H1 (cell line): ENCODE measurements around the gene CNIH1. TPM values are rescaled to one million over a fixed set of nuclear protein-coding genes. Genes with fewer than 3 reads are reported as not detected.

ENCODE experiments used
- CTCF ChIA-PET: fragments of 300-600 bp; sonication (Branson Sonifier 250); formaldehyde crosslinking; loops from one replicate; lab custom pipeline; 2021; ENCODE audit not compliant: partially characterized antibody; lab: Charles Lee
- POLR2A ChIA-PET: fragments of 300-600 bp; sonication (Branson Sonifier 250); formaldehyde crosslinking; loops from one replicate; lab custom pipeline; 2021; ENCODE audit warnings: inconsistent platforms; ENCODE audit not compliant: partially characterized antibody; lab: Charles Lee
- DNase-seq, 2 experiments: peaks; one replicate each; pipeline versions ENCODE4 v3.0.0 to v3.0.0-alpha.2; 2010 to 2022; ENCODE audit warnings: low spot score in 2 of 2, low read depth in 1 of 2, mixed read lengths in 1 of 2
- FAIRE-seq: peaks from 2 replicates; lab custom pipeline; 2011; peaks lifted over from hg19 to GRCh38; lab: Jason Lieb, UNC
- H2AFZ ChIP-seq: 2 replicates; pipeline ENCODE4 v1.8.1; 2012; ENCODE audit warnings: low read length, inconsistent platforms
- H2AK5ac ChIP-seq: 2 replicates; pipeline ENCODE4 v1.6.1; 2013; ENCODE audit warnings: low read depth, low read length
- H2BK120ac ChIP-seq: replicated peaks from 2 replicates; pipeline ENCODE3; 2013; ENCODE audit warnings: low read depth, low read length, inconsistent platforms
- H2BK12ac ChIP-seq: 2 replicates; pipeline ENCODE4 v1.6.1; 2013; ENCODE audit warnings: low read depth, low read length
- H2BK15ac ChIP-seq: 2 replicates; pipeline ENCODE4 v1.6.1; 2013; ENCODE audit warnings: low read length
- H2BK20ac ChIP-seq: 2 replicates; pipeline ENCODE4 v1.6.1; 2013; ENCODE audit warnings: low read length
- H2BK5ac ChIP-seq: 2 replicates; pipeline ENCODE4 v1.6.1; 2013; ENCODE audit warnings: low read depth, low read length
- H3K14ac ChIP-seq: 2 replicates; pipeline ENCODE4 v1.6.1; 2013; ENCODE audit warnings: inconsistent platforms; ENCODE audit not compliant: insufficient read length
- H3K18ac ChIP-seq: 2 replicates; pipeline ENCODE4 v1.6.1; 2013; ENCODE audit warnings: low read length; ENCODE audit errors: extremely low read depth
- H3K23ac ChIP-seq: 2 replicates; pipeline ENCODE4 v1.6.1; 2013; ENCODE audit warnings: inconsistent platforms; ENCODE audit not compliant: insufficient read length
- H3K23me2 ChIP-seq: 2 replicates; pipeline ENCODE4 v1.6.1; 2013; ENCODE audit warnings: low read depth, low read length
- H3K27ac ChIP-seq: 2 replicates; pipeline ENCODE4 v1.6.1; 2011; ENCODE audit warnings: low read depth, low read length, inconsistent platforms
- H3K27me3 ChIP-seq, 4 experiments: replicated peaks in 1 of 4; 1 replicate in 1 of 4; 2 replicates in 3 of 4; pipeline versions ENCODE4 v1.6.1 to v1.8.1; 2011 to 2013; ENCODE audit warnings: low read length in 3 of 4, mild to moderate bottlenecking in 3 of 4, inconsistent platforms in 2 of 4, mixed read lengths in 2 of 4, moderate library complexity in 1 of 4; ENCODE audit not compliant: control insufficient read depth in 3 of 4, insufficient read depth in 3 of 4; ENCODE audit errors: extremely low read depth in 1 of 4
- H3K36me3 ChIP-seq, 4 experiments: 2 replicates each; pipeline versions ENCODE4 v1.6.1 to v1.8.1; 2011 to 2013; ENCODE audit warnings: mild to moderate bottlenecking in 4 of 4, low read length in 3 of 4, moderate library complexity in 2 of 4, control low read depth in 1 of 4, inconsistent platforms in 1 of 4; ENCODE audit not compliant: insufficient read depth in 4 of 4, control insufficient read depth in 2 of 4
- H3K4ac ChIP-seq: replicated peaks from 2 replicates; pipeline ENCODE3; 2013; ENCODE audit warnings: low read length, low read depth, mixed read lengths, inconsistent platforms; ENCODE audit not compliant: insufficient read length
- H3K4me1 ChIP-seq, 4 experiments: replicated peaks in 1 of 4; 1 replicate in 1 of 4; 2 replicates in 3 of 4; pipeline versions ENCODE4 v1.6.1 to v1.8.1; 2011 to 2013; ENCODE audit warnings: low read length in 3 of 4, inconsistent platforms in 2 of 4, mixed read lengths in 1 of 4; ENCODE audit not compliant: insufficient read depth in 4 of 4, control insufficient read depth in 3 of 4
- H3K4me2 ChIP-seq, 2 experiments: 2 replicates each; pipeline versions ENCODE4 v1.6.1 to v1.8.1; 2011 to 2013; ENCODE audit warnings: low read depth in 2 of 2, low read length in 2 of 2, control low read depth in 1 of 2, inconsistent platforms in 1 of 2, mild to moderate bottlenecking in 1 of 2; ENCODE audit not compliant: insufficient read depth in 1 of 2
- H3K4me3 ChIP-seq, 4 experiments: fragments of 200-600, 300-600 bp in 1 of 4; sonication (generic), shearing (Covaris generic), sonication (Bioruptor Twin) in 1 of 4; 2 replicates each; pipeline versions ENCODE4 v1.5.1 to v1.8.1; 2011 to 2016; ENCODE audit warnings: low read length in 4 of 4, low read depth in 3 of 4, control low read depth in 2 of 4, inconsistent platforms in 2 of 4, mild to moderate bottlenecking in 2 of 4, mixed read lengths in 1 of 4, moderate library complexity in 1 of 4; ENCODE audit not compliant: insufficient read depth in 2 of 4; ENCODE audit errors: extremely low read depth in 1 of 4
- H3K56ac ChIP-seq: replicated peaks from 2 replicates; pipeline ENCODE3; 2013; ENCODE audit warnings: low read depth, mild to moderate bottlenecking, mixed read lengths, low read length, inconsistent platforms; ENCODE audit not compliant: insufficient read length
- H3K79me1 ChIP-seq: 2 replicates; pipeline ENCODE4 v1.6.1; 2013; ENCODE audit warnings: low read depth, low read length, control low read depth
- H3K79me2 ChIP-seq, 2 experiments: 2 replicates each; pipeline versions ENCODE4 v1.6.1 to v1.8.1; 2012 to 2013; ENCODE audit warnings: low read length in 2 of 2, mild to moderate bottlenecking in 2 of 2, inconsistent platforms in 1 of 2; ENCODE audit not compliant: insufficient read depth in 2 of 2, control insufficient read depth in 1 of 2
- H3K9ac ChIP-seq, 4 experiments: replicated peaks in 1 of 4; 1 replicate in 1 of 4; 2 replicates in 3 of 4; pipeline versions ENCODE4 v1.6.1 to v1.8.1; 2011 to 2013; ENCODE audit warnings: low read depth in 3 of 4, low read length in 3 of 4, control low read depth in 2 of 4, mild to moderate bottlenecking in 2 of 4, moderate library complexity in 2 of 4, inconsistent platforms in 1 of 4; ENCODE audit errors: extremely low read depth in 1 of 4
- H3K9me3 ChIP-seq, 2 experiments: 2 replicates each; pipeline versions ENCODE4 v1.6.1 to v1.8.1; 2012 to 2013; ENCODE audit warnings: mild to moderate bottlenecking in 2 of 2, moderate library complexity in 2 of 2, control low read depth in 1 of 2, inconsistent platforms in 1 of 2, low read depth in 1 of 2, low read length in 1 of 2, mixed read lengths in 1 of 2; ENCODE audit not compliant: insufficient read depth in 2 of 2
- H4K20me1 ChIP-seq, 2 experiments: replicated peaks in 1 of 2; 2 replicates each; pipeline versions ENCODE3 to v1.8.1; 2011 to 2013; ENCODE audit warnings: inconsistent platforms in 2 of 2, low read length in 2 of 2, mild to moderate bottlenecking in 1 of 2; ENCODE audit not compliant: insufficient read depth in 2 of 2, control insufficient read depth in 1 of 2
- H4K5ac ChIP-seq: 2 replicates; pipeline ENCODE4 v1.6.1; 2013; ENCODE audit warnings: low read length, low read depth, mixed read lengths, inconsistent platforms; ENCODE audit not compliant: insufficient read length
- H4K8ac ChIP-seq: 2 replicates; pipeline ENCODE4 v1.8.0; 2013; ENCODE audit warnings: mild to moderate bottlenecking, moderate library complexity, low read length, inconsistent platforms; ENCODE audit not compliant: insufficient read depth; ENCODE audit errors: extremely low read depth
- H4K91ac ChIP-seq: replicated peaks from 2 replicates; pipeline ENCODE3; 2013; ENCODE audit warnings: low read length, mixed read lengths, inconsistent platforms; ENCODE audit not compliant: insufficient read length
- ASH2L ChIP-seq: fragments of 200-600, 300-600 bp; sonication (generic); IDR thresholded peaks from one replicate; pipeline ENCODE4 v1.7.1; 2017; ENCODE audit warnings: low read length
- CBX8 ChIP-seq: fragments of 300-800, 300-1000 bp; sonication (generic); IDR thresholded peaks from 2 replicates; pipeline ENCODE4 v1.7.1; 2016; ENCODE audit warnings: low read depth, low read length, borderline replicate concordance
- CEBPB ChIP-seq: IDR thresholded peaks from 2 replicates; pipeline ENCODE4 v1.6.1; 2012; ENCODE audit warnings: low read depth, low read length
- KDM1A ChIP-seq: fragments of 200-600, 300-600 bp; sonication (generic); IDR thresholded peaks from 2 replicates; pipeline ENCODE4 v1.7.1; 2016; ENCODE audit warnings: mild to moderate bottlenecking, low read length, borderline replicate concordance
- KDM5A ChIP-seq: fragments of 200-600 bp; IDR thresholded peaks from 2 replicates; pipeline ENCODE4 v1.7.1; 2012; ENCODE audit warnings: mild to moderate bottlenecking, low read length, inconsistent platforms, mixed read lengths
- MAFK ChIP-seq: IDR thresholded peaks from 2 replicates; pipeline ENCODE4 v1.6.1; 2012; ENCODE audit warnings: low read depth, mild to moderate bottlenecking, improper control_type of control experiment, low read length
- NANOG ChIP-seq: IDR thresholded peaks from 2 replicates; pipeline ENCODE4 v1.6.1; 2011; ENCODE audit warnings: low read length, low read depth, mild to moderate bottlenecking, inconsistent platforms; ENCODE audit not compliant: insufficient read depth, poor library complexity, severe bottlenecking
- PHF8 ChIP-seq: fragments of 200-600 bp; sonication (generic); conservative IDR thresholded peaks from 2 replicates; pipeline ENCODE4 v1.7.1; 2012; ENCODE audit warnings: low read depth, mild to moderate bottlenecking, inconsistent platforms, low read length, moderate library complexity
- POLR2AphosphoS5 ChIP-seq: IDR thresholded peaks from 2 replicates; pipeline ENCODE4 v1.6.1; 2011; ENCODE audit warnings: low read depth, low read length
- SAP30 ChIP-seq: fragments of 300-600 bp; sonication (generic); IDR thresholded peaks from 2 replicates; pipeline ENCODE4 v1.7.1; 2012; ENCODE audit warnings: low read length, moderate library complexity, mild to moderate bottlenecking, inconsistent platforms; ENCODE audit not compliant: insufficient read depth, insufficient replicate concordance
- SRF ChIP-seq: IDR thresholded peaks from 2 replicates; pipeline ENCODE4 v1.6.1; 2011; ENCODE audit warnings: mild to moderate bottlenecking, low read depth, low read length, moderate library complexity
- TBP ChIP-seq: IDR thresholded peaks from 2 replicates; pipeline ENCODE4 v1.6.1; 2011; ENCODE audit warnings: low read depth, low read length, improper control_type of control experiment
- YY1 ChIP-seq: IDR thresholded peaks from 2 replicates; pipeline ENCODE4 v1.6.1; 2011; ENCODE audit warnings: low read depth, mild to moderate bottlenecking, low read length
- whole genome bisulfite sequencing, 2 experiments: shearing (Covaris generic) in 1 of 2; methylation state at CpG; one replicate each; pipeline versions ENCODE4 v1.1.6 to v1.1.7; 2013 to 2015; ENCODE audit warnings: low lambda C conversion rate in 2 of 2, mixed read lengths in 2 of 2, inconsistent platforms in 1 of 2, low coverage in 1 of 2, missing lambda C conversion rate in 1 of 2; ENCODE audit not compliant: insufficient replicate concordance in 2 of 2, insufficient coverage in 1 of 2, insufficient read length in 1 of 2; ENCODE audit errors: extremely low coverage in 1 of 2, missing lambda C conversion rate in 1 of 2; 5-methylcytosine and 5-hydroxymethylcytosine counted together
- polyA plus RNA-seq, 7 experiments: library from polyadenylated mRNA; depleted of rRNA in 3 of 7; stranded (reverse) in 5 of 7; unstranded in 2 of 7; fragments of >200 nt in 5 of 7; fragments of 200-250 nt in 2 of 7; gene quantifications; 1 replicate in 5 of 7; 2 replicates in 1 of 7; 4 replicates in 1 of 7; pipeline versions ENCODE4 v1.2.1 to v1.2.3, GENCODE V29; 2011 to 2013; ENCODE audit warnings: missing spikeins in 2 of 7, mixed read lengths in 2 of 7
- total RNA-seq: library from RNA; stranded (reverse); fragmentation: NEBNext Ultra II Directional; extraction: Animal tissue kit (Norgen Biotek cat#: 25700); gene quantifications from 2 replicates; pipeline ENCODE4 v1.2.1, GENCODE V29; 2021

Gene CNIH1
- total and polyA plus RNA-seq, 2 of the 8 experiments (the other 6 are each of a cell fraction or from before 2014, with no cell fraction given), result 119 to 333 TPM

DNA sequence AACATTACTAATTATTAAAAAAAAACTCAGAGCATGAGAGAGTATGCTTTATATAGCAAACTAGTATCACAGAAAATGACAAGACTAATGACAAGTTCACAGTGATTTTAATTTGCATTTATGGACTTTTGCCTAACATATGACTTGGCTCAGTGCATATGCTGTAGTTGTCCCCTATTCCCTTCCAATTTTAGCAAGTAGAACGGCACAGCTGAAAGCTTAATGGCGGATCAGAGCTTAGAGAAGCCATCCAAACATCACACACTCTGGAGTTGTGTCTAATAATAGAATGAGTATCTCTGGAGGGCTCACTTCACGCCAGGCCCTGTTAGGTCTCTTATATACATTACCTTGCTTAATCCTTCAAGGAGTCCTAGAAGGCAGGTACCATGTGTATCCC is 13.3 kb downstream of the CNIH1 start:
- CTCF ChIA-PET, result interaction anchor here (1.3 to 2.4 kb wide), 3 partner anchors 9 to 62 kb away, joined by 4 to 5 read pairs (median 5); no protein-coding TSS in a partner anchor
- H4K5ac ChIP-seq, result no peak overlapping the region
- H4K20me1 ChIP-seq, result peaks cover 2 to 5% of the 10 kb centered on the region in 2 experiments
- POLR2A ChIA-PET, result interaction anchor here (0.6 kb wide), 1 partner anchor 31 kb away, joined by 3 read pairs; the partner anchor contains the start of gene CDKN3
- peaks cover 2 to 26% of the 10 kb centered on the region in 2 experiments; a peak in 3 of 4 replicates for H3K79me2 ChIP-seq
- H2AFZ ChIP-seq, result no peak overlapping the region
- no peak for DNase-seq
- TF ChIP-seq PHF8 (no peak), SAP30 (no peak), TBP (no peak), YY1 (no peak), NANOG (no peak), ASH2L (no peak), CEBPB (no peak), CBX8 (no peak), SRF (no peak), MAFK (no peak), POLR2AphosphoS5 (no peak), KDM5A (no peak), KDM1A (no peak)
- H3K4me3 ChIP-seq, result no peak overlapping the region
- no peaks in the 10 kb centered on the region for H3K27me3 ChIP-seq
- FAIRE-seq, result no peak
- no peaks in the 10 kb centered on the region for H3K4me1 ChIP-seq
- H2BK5ac ChIP-seq, result no peak overlapping the region
- H3K23me2 ChIP-seq, result no peaks in the 10 kb centered on the region
- H4K8ac ChIP-seq, result no peak overlapping the region
- H3K56ac ChIP-seq, result no peak overlapping the region
- H3K14ac ChIP-seq, result no peak overlapping the region
- no peak overlapping the region for H4K91ac ChIP-seq
- peaks cover 8 to 57% (median 27%) of the 10 kb centered on the region in 4 experiments; a peak in 7 of 8 replicates for H3K36me3 ChIP-seq
- H3K79me1 ChIP-seq, result peaks cover 2% of the 10 kb centered on the region; the same call in 1 of the 2 replicates
- H2AK5ac ChIP-seq, result no peak overlapping the region
- H3K27ac ChIP-seq, result no peak overlapping the region
- WGBS, 2 experiments, result 94% methylated on average over 3 of the region's 3 CpGs; no CpG with 5 or more reads in 1 of the 2 experiments
- no peak overlapping the region for H3K9ac ChIP-seq
- H2BK15ac ChIP-seq, result no peak overlapping the region
- no peak overlapping the region for H3K18ac ChIP-seq
- no peak overlapping the region for H2BK20ac ChIP-seq
- no peak overlapping the region for H3K4ac ChIP-seq
- H3K4me2 ChIP-seq, result no peak overlapping the region
- no peaks in the 10 kb centered on the region for H3K9me3 ChIP-seq
- no peak overlapping the region for H2BK12ac ChIP-seq
- H2BK120ac ChIP-seq, result no peak overlapping the region
- no peak overlapping the region for H3K23ac ChIP-seq
